GM20000 (cell line): ENCODE data around the gene OXGR1.

Experiments
- DNase-seq: peaks from one replicate; pipeline ENCODE4 v3.0.0; 2012; ENCODE audit warnings: low spot score
- CTCF ChIP-seq: IDR thresholded peaks from 2 replicates; pipeline ENCODE4 v1.5.1; 2012; ENCODE audit warnings: mild to moderate bottlenecking, control low read depth; ENCODE audit errors: extremely low read depth, missing control alignments

Gene OXGR1

GRCh38 chr13:97015661-97016350, 21.5 kb upstream of the OXGR1 start:
- no peak for DNase-seq
- TF ChIP-seq CTCF, result no peak

GRCh38 chr13:97012251-97013048, 18.2 kb upstream of the OXGR1 start:
- no peak for DNase-seq
- TF ChIP-seq CTCF, result no peak

- no peak for TF ChIP-seq CTCF
- no peak for DNase-seq
Observed at GRCh38 chr13:97011446-97012131, 17.3 kb upstream of the OXGR1 start.

- TF ChIP-seq CTCF, result no peak
- no peak for DNase-seq
Observed at GRCh38 chr13:97008643-97009042, 14.4 kb upstream of the OXGR1 start.

- TF ChIP-seq CTCF, result no peak
- no peak for DNase-seq
Observed at GRCh38 chr13:97005625-97006262, 11.5 kb upstream of the OXGR1 start.

- DNase-seq, result no peak
- TF ChIP-seq CTCF, result no peak
Observed at GRCh38 chr13:97004886-97005285, 10.6 kb upstream of the OXGR1 start.
